ENCODE data around the gene TAF11.

- TF ChIP-seq EZH2phosphoT487 (IDR thresholded peaks at IDR 0.05; ENCODE audit: insufficient read depth, low read depth): no peak
- TF ChIP-seq EZH2 (IDR thresholded peaks at IDR 0.05; ENCODE audit: insufficient read depth, poor library complexity, severe bottlenecking): no peak
Measured at GRCh38 chr6:34897716-34898115, 9.9 kb upstream of the TAF11 start.

Measured in GM23248 (cell line).